HG03280 (cell line): ENCODE results near the gene BSCL2.
"Not testable (repeated sequence)": the region's sequence is repeated elsewhere in the genome, so short reads cannot be mapped to it uniquely, and the experiment has no call there.

Experiments used
- ATAC-seq: cut with Tn5 transposase; IDR thresholded peaks from one replicate; pipeline ENCODE4 v1.9.1; 2021; ENCODE audit warnings: mild to moderate bottlenecking, moderate library complexity; ENCODE audit not compliant: unreplicated experiment

Gene BSCL2

DNA sequence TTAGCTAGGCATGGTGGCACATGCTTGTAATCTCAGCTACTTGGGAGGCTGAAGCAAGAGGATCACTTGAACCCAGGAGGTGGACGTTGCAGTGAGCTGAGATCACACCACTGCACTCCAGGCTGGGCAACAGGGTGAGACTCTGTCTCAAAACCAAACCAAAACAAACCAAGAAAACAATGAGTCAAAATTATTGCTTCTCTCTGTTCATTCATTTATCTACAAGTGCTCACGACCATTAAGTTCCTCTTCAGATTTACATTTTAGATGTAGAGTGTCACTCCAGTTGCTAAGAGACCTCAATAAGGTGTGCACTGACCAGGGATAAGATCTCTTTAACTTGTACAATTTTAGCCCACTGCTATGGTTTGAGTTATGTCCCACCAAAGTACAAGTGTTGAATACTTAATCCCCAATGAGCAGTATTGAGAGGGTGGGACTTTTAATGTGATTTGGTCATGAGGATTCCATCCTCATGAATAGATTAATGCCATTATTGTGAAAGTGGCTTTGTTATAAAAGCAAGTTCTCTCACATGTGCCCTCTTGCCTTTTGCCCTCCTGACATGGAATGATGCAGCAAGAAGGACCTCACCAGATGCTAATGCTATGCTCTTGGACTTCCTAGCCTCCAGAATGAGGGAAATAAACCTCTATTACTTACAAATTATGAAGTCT lies 12.2 kb upstream of the BSCL2 start:
- no peak for ATAC-seq

GRCh38 chr11:62716816-62717215 lies 9.6 kb upstream of the BSCL2 start:
- ATAC-seq = no peak

- no peak for ATAC-seq
Observed at GRCh38 chr11:62716206-62716605, 9.0 kb upstream of the BSCL2 start.

- ATAC-seq = no peak
Observed at GRCh38 chr11:62715150-62716130, 8.2 kb upstream of the BSCL2 start.

DNA sequence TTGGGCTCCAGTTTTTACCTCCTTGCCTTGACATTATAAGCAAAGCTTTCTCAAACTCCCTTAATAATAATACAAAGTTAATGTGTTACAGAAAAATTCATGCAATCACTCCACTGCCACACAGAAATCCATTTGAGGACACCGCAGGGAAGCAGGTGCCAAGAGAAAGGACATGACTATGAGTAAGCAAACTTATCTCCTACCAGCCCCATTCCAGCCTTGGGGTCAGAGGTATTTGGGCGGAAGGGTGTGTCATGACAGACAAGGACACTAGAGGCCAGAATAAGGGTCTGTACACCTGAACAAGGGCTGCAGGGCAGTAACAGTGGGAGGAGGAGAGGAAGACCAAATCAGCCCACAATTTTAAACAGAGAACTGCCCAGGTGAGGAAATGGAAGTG lies 6.1 kb upstream of the BSCL2 start:
- no peak for ATAC-seq

DNA sequence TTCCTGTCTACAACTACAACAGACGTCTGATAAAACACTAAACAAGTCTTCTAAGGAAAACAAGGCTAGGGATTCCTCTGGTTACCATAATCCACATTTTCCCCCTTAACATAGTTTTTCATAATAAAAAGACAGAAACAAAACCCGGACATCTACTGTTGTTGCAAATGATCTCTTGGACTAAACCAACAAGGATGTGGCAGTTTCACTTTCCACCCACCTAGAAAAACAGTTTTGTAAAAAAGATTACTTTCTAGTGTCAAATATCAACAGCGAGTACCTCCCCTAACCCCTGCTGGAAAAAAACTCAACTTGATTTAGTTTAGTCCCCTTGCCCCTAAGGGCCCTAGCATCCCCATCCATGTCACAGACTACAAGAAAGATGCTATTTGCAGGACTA lies 5.6 kb upstream of the BSCL2 start:
- ATAC-seq = no peak

DNA sequence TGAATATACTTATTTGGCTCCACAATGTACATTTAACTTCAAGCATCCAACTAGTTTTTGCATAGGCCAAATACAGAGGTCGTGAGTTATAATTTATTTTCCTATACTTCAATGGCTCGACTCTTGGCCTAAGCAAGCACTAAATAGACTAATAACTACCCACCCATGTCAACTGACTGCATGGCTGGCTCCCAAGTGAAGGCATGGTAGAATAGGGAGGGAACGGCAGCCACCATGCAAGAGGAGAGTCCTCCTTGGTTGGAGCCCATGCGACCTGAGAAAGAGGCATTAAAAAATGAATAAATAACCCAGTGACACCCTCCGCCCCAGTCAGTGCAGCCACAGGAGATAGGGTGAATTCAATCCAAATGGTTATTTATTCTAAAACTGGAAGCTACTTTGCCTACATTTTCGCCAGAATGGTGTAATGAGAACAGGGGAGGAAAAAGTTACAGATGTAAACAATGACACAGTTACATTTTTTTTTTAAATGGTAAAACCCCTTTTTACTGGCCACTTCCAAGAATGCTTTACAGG lies 5.1 kb upstream of the BSCL2 start:
- no peak for ATAC-seq

DNA sequence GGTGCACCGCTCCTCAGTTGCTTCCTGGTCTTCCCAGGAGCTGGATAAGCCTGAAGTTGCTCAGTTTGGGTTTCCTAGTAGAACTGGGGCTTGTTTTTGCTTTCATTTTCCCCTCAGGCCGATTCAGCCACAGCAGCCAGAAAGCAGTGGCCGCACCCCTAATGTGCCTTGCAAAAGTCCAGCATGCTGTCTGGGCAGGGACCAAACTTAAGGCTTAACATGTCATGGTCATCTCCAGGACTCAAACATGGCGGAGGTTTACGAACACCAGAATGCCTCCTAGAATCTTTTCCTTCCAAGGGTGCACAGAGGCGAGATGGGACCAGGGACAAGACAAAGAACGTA lies 2.7 kb upstream of the BSCL2 start:
- ATAC-seq = no peak

DNA sequence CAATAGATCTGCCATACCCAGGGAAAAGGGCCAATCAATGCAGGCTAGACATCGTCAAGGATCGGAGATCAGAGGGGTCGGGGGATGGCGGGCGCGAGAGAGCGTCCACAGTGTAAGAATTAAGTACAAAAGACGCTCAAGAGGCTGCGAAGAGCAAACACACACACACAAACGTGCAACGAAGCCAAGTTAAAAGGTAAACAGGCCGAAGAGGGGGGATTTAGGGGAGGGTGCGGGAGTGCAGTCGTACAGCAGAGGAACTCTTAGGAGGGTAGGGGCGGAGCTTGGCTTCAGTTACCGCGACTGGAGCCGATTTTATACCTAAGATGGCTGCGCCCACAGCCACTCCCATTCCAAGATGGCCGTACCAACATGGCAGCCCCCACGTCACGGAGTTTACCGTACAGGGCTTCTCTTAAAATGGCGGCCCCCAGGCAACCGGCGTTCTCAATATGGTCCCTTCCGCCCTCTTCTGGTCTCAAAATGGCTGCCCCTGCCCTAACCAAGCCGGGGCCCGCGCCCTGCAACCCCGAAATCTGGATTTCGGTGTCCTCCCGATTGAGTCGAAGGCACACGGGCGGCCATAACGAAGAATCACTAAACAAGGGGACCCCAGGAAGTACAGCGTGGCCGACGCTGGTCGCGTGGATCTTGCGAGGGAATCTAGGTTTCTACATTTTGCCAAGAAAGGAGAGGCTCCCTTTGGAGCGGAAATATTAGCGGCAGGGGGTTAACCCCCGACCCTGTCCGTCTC lies 2.2 kb upstream of the BSCL2 start:
- peak; percentile 74 for ATAC-seq

- peak; percentile 2 for ATAC-seq
Observed at GRCh38 chr11:62708793-62709192, 1.6 kb upstream of the BSCL2 start.

DNA sequence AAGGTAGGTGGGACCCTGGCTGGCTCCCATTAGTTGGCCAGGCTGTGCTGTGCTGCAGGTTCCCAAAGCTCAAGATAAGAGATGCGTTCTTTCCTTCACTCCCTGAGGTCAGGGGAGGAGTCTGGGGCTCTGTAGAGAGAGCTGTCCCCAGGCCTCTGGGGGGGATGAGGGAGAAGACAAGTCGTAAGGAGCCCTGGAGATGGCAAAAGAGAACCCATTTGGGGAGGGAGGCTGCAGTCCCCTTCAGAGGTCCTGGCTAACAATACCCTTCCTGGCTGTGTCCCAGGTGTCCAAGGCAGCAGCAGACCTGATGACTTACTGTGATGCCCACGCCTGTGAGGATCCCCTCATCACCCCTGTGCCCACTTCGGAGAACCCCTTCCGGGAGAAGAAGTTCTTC lies 1.2 kb upstream of the BSCL2 start:
- no peak for ATAC-seq

GRCh38 chr11:62706850-62707247 lies 375 bp downstream of the BSCL2 start:
- no peak for ATAC-seq

DNA sequence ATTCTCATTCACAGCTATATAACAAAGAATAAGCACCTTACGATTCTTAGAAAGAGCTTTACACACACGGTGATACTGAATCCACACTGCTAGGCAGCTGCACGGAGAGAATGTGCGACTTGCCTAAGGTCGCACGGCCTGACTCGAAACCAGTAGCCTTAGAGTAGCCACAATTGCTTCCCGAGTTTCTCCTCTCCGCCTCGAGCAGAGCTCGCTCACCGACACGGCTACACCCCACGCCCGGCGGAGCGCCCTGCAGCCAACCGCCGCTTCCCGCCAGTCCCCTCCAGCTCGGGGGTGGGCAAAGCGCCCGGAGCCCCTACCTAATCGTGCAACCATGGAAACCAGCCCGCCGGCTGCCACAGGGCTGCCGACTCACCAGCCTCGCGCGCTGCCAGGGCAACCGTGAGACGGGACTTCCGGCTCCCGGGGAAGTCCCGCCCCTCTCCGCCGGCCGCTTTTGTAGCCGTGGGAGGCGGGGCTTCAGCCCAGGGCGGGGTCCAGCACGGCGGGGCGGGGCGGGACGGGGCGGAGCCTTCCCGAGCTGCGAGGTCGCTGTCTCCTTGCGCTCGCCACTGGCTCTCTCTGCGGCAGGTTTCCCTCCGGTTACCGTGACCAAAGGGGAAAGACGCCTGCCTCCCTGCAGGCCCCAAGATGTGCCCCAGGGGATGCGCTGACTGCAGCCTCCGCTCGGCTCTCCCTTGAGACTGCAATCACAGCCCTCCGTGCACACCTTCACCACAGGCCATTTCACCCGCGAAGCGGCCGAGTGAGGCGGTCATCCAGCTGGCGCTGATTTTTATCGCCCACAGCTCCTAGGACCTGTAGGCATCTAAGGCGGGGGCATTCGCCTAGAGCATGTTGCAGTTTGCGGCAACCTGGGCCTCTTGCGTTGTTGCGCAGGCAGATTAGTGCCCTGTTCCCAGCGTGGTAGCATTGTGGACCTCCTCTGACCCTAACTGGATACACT lies 1.1 kb downstream of the BSCL2 start:
- ATAC-seq = peak; percentile 65

DNA sequence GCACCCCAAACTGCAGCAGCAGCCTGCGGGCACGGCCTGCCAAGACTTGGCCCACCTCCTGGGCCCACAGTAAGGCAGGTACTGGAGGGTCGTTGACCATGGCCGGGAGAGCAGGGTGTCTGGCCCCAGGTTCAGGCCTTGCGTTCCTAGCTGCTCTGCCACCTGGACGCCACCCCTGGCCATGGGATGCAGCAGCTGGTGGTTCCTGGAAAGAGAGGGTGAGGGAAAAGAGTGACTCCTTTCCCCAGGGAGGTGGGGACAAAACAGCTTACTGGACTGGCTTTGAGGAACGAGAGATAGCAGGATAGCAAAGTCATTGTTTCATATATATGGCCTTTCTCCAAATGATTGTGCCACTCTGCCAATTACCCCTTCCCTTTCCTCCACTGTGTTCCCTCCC lies 1.8 kb downstream of the BSCL2 start:
- ATAC-seq = no peak

DNA sequence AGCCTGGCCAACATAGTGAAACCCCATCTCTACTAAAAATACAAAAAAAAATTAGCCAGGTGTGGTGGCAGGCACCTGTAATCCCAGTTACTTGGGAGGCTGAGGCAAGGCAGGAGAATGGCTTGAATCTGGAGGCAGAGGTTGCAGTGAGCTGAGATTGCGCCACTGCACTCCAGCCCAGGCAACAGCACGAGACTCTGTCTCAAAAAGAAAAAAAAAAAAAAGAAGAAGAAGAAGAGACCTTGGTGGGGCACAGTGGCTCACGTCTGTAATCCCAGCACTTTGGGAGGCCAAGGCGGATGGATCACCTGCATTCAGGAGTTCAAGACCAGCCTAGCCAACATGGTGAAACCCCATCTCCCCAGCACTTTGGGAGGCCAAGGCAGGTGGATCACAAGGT lies 3.3 kb downstream of the BSCL2 start:
- ATAC-seq = not testable (repeated sequence)

GRCh38 chr11:62702246-62702645 lies 5.0 kb downstream of the BSCL2 start:
- ATAC-seq = no peak

DNA sequence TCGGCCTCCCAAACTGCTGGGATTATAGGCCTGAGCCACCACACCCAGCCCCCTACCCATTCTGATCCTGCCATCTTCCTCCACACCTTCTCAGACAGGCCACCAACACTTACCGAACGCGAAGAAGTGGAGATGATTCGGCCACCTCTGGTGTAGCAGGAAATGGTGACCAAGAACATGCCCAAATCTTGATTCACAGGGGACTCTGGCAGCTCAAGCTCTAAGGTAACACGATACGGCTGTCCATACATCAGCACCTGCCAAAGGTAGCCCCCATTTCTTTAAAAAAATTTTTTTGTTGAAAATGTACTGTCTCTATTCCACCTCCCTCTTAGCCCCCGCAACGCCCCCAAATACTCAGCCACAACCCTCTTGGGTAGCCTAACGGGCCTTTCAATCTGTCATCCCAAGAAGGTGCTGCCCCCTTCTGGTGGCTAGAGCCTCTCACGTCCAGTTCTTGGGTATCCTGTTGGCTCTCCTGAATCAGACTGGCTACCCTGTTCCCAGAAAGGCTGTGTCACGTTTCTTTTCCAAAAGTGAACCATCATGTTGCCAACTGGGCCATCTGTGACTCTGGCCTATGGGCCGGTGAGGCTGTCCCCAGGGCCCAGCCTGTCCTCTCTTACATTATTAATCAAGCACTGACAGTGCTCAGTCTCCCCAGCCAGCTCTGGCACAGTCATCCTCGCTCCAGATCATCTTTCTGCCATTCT lies 12.6 kb downstream of the BSCL2 start:
- ATAC-seq = peak; percentile 73

GRCh38 chr11:62693624-62694023 lies 13.6 kb downstream of the BSCL2 start:
- ATAC-seq = not testable (repeated sequence)

DNA sequence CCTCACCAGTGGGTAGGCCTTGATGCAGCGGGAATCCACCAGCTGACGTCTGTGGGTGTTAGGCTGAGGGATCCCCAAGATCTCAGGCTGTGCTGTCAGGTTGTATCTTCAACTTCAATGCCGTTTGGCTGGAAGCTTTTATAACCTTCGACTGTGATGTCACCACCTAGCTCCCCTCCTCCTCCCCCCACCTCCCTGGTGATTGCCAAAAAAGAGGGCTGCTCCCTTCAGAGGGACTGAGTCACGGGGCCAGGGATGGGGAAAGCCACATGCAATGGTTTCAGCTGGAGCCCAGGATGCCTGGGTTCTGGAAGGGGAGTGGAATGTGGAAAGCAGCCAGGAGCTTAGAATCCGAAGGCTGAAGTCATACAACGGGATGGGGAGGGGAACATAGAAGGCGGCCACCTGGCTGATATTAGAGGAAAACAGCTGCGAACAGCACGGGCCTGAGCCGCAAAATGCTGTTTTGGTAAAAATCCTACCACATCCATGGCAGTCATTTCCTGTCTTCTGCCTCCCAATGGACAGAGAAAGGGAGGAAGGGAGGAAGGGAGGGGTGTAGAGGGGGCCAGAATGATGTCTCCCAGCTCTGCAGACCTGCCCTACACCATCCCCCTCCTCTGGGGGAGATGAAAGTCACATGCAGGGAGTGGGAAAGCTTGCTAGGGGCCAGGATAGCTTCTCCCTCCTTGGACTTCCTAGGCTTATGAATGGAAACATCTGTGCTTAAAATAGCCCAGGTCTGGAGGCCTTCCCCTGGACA lies 17.6 kb downstream of the BSCL2 start, which contains the start of gene LRRN4CL:
Gene LRRN4CL (minus strand): TSS at position 110 of the 763 bp plus-strand sequence. CDS start 1,022 bp downstream, outside the sequence.
- ATAC-seq = no peak
